Endothelial cell (in vitro differentiated cells): ENCODE data around the gene MYO7B. TPM values are rescaled to one million over a fixed set of nuclear protein-coding genes. Genes with fewer than 3 reads are reported as not detected.

Source experiments
- DNase-seq: peaks from one replicate; pipeline ENCODE4 v3.0.0; 2021; ENCODE audit warnings: low spot score
- H3K27ac Mint-ChIP-seq: one replicate; pipeline ENCODE4 v1.8.0; 2021; ENCODE audit warnings: mixed read lengths, inconsistent platforms; ENCODE audit not compliant: unreplicated experiment
- H3K27me3 Mint-ChIP-seq: one replicate; pipeline ENCODE4 v1.8.0; 2021; ENCODE audit warnings: mild to moderate bottlenecking, moderate library complexity, mixed read lengths, inconsistent platforms; ENCODE audit not compliant: unreplicated experiment
- H3K36me3 Mint-ChIP-seq: one replicate; pipeline ENCODE4 v1.8.0; 2021; ENCODE audit warnings: mild to moderate bottlenecking, low read depth, mixed read lengths, inconsistent platforms; ENCODE audit not compliant: unreplicated experiment
- H3K4me1 Mint-ChIP-seq: one replicate; pipeline ENCODE4 v1.8.0; 2021; ENCODE audit warnings: mild to moderate bottlenecking, mixed read lengths, inconsistent platforms; ENCODE audit not compliant: unreplicated experiment
- H3K4me3 Mint-ChIP-seq: one replicate; pipeline ENCODE4 v1.8.0; 2021; ENCODE audit warnings: mild to moderate bottlenecking, mixed read lengths, inconsistent platforms; ENCODE audit not compliant: unreplicated experiment
- H3K9me3 Mint-ChIP-seq: one replicate; pipeline ENCODE4 v1.8.0; 2021; ENCODE audit warnings: mixed read lengths, inconsistent platforms; ENCODE audit not compliant: unreplicated experiment
- CTCF ChIP-seq: fragments of 200-600 bp; sonication (generic); IDR thresholded peaks from one replicate; pipeline ENCODE4 v1.5.0; 2021; ENCODE audit warnings: antibody characterized with exemption; ENCODE audit not compliant: unreplicated experiment
- total RNA-seq: library from RNA; stranded (reverse); fragmentation: NEBNext Ultra II Directional; extraction: Animal tissue kit (Norgen Biotek cat#: 25700); gene quantifications from one replicate; pipeline ENCODE4 v1.2.1, GENCODE V29; 2021; ENCODE audit not compliant: unreplicated experiment

Gene MYO7B
- total RNA-seq, 1 donor from 2014 or later: 0.90 TPM

- Mint-ChIP-seq H3K36me3 (no peaks in the 10 kb centered on the region), H3K27ac (no peak overlapping the region), H3K27me3 (no peaks in the 10 kb centered on the region), H3K4me1 (no peaks in the 10 kb centered on the region), H3K9me3 (no peaks in the 10 kb centered on the region), H3K4me3 (no peak overlapping the region)
- TF ChIP-seq CTCF: no peak
- DNase-seq: no peak
Observed at GRCh38 chr2:127605691-127606263, 70.3 kb downstream of the MYO7B start.

- no peak for DNase-seq
- Mint-ChIP-seq H3K27ac (no peak overlapping the region), H3K27me3 (no peaks in the 10 kb centered on the region)
Observed at GRCh38 chr2:127606625-127607398, 71.3 kb downstream of the MYO7B start.

GRCh38 chr2:127607399-127607908, 72.0 kb downstream of the MYO7B start:
- H3K27ac Mint-ChIP-seq: no peak overlapping the region
- no peaks in the 10 kb centered on the region for H3K4me1 Mint-ChIP-seq
- no peak for DNase-seq
- no peak overlapping the region for H3K4me3 Mint-ChIP-seq
- H3K36me3 Mint-ChIP-seq: no peaks in the 10 kb centered on the region
- no peaks in the 10 kb centered on the region for H3K9me3 Mint-ChIP-seq
- H3K27me3 Mint-ChIP-seq: peaks cover under 1% of the 10 kb centered on the region
- TF ChIP-seq CTCF: no peak

More at GRCh38 chr2:127606625-127607398, 71.3 kb downstream of the MYO7B start:
- Mint-ChIP-seq H3K4me1 (no peaks in the 10 kb centered on the region), H3K9me3 (no peaks in the 10 kb centered on the region), H3K36me3 (no peaks in the 10 kb centered on the region), H3K4me3 (no peak overlapping the region)
- no peak for TF ChIP-seq CTCF

GRCh38 chr2:127608061-127609030, 72.9 kb downstream of the MYO7B start:
- no peaks in the 10 kb centered on the region for H3K4me1 Mint-ChIP-seq
- H3K27me3 Mint-ChIP-seq: peaks cover 3% of the 10 kb centered on the region
- H3K4me3 Mint-ChIP-seq: no peak overlapping the region
- peaks cover 4% of the 10 kb centered on the region for H3K36me3 Mint-ChIP-seq
- H3K9me3 Mint-ChIP-seq: peaks cover 4% of the 10 kb centered on the region
- DNase-seq: no peak
- no peak for TF ChIP-seq CTCF
- no peak overlapping the region for H3K27ac Mint-ChIP-seq
